Effector memory CD8-positive, alpha-beta T cell (primary cell): Measurements from ENCODE around the gene ADAMTSL1.

Source experiments
- ATAC-seq: fragments of 150-1000 bp; cut with Tn5 transposase; replicated peaks from 2 replicates; pipeline ENCODE4 v1.10.0; 2021; ENCODE audit warnings: mild to moderate bottlenecking, moderate library complexity
- DNase-seq, 3 experiments: peaks; one replicate each; pipeline ENCODE4 v3.0.0; 2021
- H3K27ac Mint-ChIP-seq, 2 donors: one replicate each; pipeline ENCODE4 v1.8.0; 2022; ENCODE audit warnings: mild to moderate bottlenecking in 2 of 2, mixed read lengths in 2 of 2, moderate library complexity in 2 of 2
- H3K27me3 Mint-ChIP-seq, 2 donors: one replicate each; pipeline ENCODE4 v1.8.0; 2022; ENCODE audit warnings: mixed read lengths in 2 of 2
- H3K36me3 Mint-ChIP-seq: one replicate; pipeline ENCODE4 v1.8.0; 2022; ENCODE audit warnings: mild to moderate bottlenecking, moderate library complexity, mixed read lengths; ENCODE audit not compliant: insufficient read depth
- H3K4me1 Mint-ChIP-seq, 2 donors: one replicate each; pipeline ENCODE4 v1.8.0; 2022; ENCODE audit warnings: low read depth in 2 of 2, mixed read lengths in 2 of 2
- H3K4me3 Mint-ChIP-seq, 2 donors: one replicate each; pipeline ENCODE4 v1.8.0; 2022; ENCODE audit warnings: mild to moderate bottlenecking in 2 of 2, mixed read lengths in 2 of 2, moderate library complexity in 2 of 2
- H3K9me3 Mint-ChIP-seq, 2 donors: one replicate each; pipeline ENCODE4 v1.8.0; 2022; ENCODE audit warnings: mixed read lengths in 2 of 2

ADAMTSL1 gene

DNA sequence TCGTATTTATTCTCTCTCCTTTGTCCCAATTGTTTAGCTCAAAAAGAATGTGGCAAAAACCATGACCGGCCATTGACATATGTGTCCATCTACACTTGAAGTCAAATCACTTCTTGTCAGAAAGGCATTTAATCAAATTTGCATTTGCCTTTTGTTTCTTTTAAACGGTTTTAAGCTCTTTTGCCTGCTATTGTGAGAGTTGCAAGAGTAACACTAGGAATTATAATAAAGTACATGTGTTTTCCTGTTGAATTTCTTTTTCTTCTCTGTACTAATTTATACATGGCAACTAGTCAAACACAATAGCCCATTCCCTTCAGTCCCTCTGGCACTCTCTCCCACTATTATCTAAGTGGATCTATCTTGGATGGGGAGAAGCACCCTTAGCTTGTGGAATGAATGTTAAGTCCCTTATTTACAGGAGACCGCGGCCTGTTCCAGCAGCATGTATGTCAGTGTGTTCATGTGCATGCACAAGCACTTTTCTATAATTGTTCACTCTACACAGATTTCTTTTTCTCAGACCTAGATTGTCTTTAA lies 3.2 kb downstream of the ADAMTSL1 start:
- no peak overlapping the region for H3K27ac Mint-ChIP-seq
- no peak overlapping the region for H3K4me3 Mint-ChIP-seq
- no peaks in the 10 kb centered on the region for H3K9me3 Mint-ChIP-seq
- H3K27me3 Mint-ChIP-seq, result peaks cover 0 to 12% of the 10 kb centered on the region in 2 donors
- H3K4me1 Mint-ChIP-seq, result no peaks in the 10 kb centered on the region
- no peak for ATAC-seq
- no peaks in the 10 kb centered on the region for H3K36me3 Mint-ChIP-seq
- DNase-seq, result no peak

DNA sequence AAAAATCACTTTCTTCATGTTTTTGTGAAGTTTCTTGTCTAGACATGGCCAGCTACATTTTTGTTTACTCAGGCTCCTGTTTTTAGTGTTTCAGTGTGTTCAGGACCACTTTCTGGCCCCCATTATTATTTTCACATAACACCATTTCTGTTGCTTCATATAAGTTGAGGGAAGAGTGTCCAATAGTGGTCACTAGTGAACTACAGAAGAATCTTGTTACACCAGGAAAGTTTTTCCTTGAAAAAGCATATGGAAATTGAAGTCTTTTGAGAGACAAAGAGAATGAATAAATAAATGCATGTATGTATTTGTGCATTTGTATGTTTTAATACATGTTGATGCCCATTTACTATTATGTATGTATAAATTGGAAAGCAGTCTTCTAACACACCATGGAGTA lies 3.8 kb downstream of the ADAMTSL1 start:
- no peaks in the 10 kb centered on the region for H3K4me1 Mint-ChIP-seq
- ATAC-seq (no peak), DNase-seq (no peak)
- H3K9me3 Mint-ChIP-seq, result no peaks in the 10 kb centered on the region
- H3K4me3 Mint-ChIP-seq, result no peak overlapping the region
- H3K27ac Mint-ChIP-seq, result no peak overlapping the region
- no peaks in the 10 kb centered on the region for H3K36me3 Mint-ChIP-seq
- peaks cover 0 to 12% of the 10 kb centered on the region in 2 donors for H3K27me3 Mint-ChIP-seq

DNA sequence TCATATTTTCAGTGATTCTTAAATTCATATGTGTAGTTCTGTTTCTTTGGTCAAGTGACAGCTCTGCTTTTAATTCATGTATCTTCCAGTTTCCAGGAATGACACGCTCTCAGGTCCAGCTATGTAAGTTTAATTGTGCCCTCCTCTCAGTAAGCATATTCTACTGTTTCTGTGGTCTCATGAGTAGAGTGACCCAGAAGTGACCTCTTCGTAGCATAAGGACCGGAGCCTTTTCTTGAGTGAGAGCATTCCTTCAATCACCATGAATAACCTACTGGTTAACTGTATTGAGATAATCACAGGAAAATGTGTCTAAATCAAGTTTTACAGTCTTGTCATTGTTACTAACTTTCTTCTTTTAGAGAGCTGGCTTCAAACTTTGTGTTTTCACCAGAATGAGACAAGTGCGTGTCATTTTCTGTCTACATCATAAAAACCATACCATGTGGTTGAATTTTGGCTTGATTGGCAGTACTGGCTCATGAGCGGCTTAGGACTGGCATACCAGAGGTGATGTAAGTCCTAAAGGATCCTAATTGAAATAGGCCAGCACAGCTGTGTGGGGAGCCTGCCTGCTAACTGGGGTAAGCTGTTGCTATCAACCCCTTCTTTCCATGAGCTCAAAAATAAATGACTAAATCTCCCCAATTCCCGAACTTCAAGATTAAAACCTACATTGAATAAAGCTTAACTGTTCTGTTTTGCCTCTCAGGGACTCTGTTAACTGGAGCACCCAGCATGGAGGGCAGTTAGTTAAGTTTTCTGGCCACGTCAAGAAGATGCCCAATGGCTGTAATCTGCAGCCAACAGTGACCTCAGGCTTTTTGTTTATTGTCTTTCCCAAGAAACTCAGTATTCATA lies 4.8 kb downstream of the ADAMTSL1 start:
- DNase-seq (no peak), ATAC-seq (no peak)
- no peaks in the 10 kb centered on the region for H3K4me1 Mint-ChIP-seq
- H3K27me3 Mint-ChIP-seq, result peaks cover 0 to 12% of the 10 kb centered on the region in 2 donors
- no peak overlapping the region for H3K27ac Mint-ChIP-seq
- H3K36me3 Mint-ChIP-seq, result no peaks in the 10 kb centered on the region
- no peak overlapping the region for H3K4me3 Mint-ChIP-seq
- H3K9me3 Mint-ChIP-seq, result no peaks in the 10 kb centered on the region

DNA sequence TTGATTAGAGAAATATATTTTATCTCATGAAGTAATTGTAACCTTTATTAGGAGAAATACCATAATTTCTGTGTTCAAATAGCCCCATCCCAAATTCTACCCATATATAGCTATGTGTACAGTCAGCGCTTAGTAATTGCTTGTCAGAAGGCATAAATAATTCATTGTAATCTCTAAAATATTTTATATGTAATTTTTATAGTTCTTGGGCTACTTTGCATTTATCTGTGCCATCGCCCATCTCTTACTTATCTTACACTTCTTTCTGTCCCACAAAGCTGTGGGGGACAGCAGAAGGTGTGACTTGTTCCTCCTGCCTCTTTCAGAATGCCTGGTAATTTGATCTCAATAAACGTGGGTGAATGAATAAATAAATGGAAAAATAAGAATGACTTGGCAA lies 5.5 kb downstream of the ADAMTSL1 start:
- peaks cover 0 to 7% of the 10 kb centered on the region in 2 donors for H3K27me3 Mint-ChIP-seq
- H3K4me1 Mint-ChIP-seq, result no peaks in the 10 kb centered on the region
- ATAC-seq (no peak), DNase-seq (no peak)
- no peaks in the 10 kb centered on the region for H3K36me3 Mint-ChIP-seq
- H3K27ac Mint-ChIP-seq, result no peak overlapping the region
- no peak overlapping the region for H3K4me3 Mint-ChIP-seq
- H3K9me3 Mint-ChIP-seq, result no peaks in the 10 kb centered on the region

DNA sequence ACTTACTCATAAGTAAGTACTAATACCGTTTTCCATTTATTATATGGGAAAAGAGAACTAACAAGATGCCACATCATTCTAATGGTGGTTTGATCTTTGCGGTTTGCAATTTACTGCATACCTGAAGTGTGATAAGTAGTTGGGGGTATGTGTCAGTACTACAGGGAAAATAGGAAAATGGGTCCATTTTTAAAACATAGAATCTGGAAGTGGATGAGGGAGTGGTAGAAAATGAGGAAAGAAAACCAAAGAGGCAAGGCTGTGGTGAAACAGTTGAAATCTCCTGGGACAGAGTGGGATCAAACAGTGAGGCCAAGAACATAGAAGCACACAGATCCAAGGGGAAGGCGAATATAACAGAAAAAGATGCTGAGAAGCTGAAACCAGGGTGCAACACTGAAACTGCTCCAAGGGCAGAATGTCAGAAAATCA lies 6.7 kb downstream of the ADAMTSL1 start:
- no peak for ATAC-seq

DNA sequence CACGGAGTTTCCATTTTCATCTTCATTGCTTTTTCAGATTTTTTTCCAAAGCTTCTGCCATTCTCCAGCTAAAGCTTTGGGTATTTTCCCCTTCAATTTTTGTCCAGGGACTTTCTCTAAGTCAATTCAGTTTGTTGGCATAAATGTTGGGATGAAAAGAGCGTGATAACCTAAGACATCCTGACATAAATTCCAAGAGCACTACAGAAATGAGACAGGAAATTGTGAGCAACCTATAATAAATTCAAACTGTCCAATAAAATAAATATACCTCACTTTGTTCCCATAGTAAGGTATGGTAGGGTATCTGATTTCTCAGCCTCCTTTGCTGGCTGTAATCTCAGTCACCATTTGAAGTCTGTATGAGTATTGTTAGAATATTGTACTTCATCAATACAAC lies 8.4 kb downstream of the ADAMTSL1 start:
- no peaks in the 10 kb centered on the region for H3K4me1 Mint-ChIP-seq
- ATAC-seq (no peak), DNase-seq (no peak)
- H3K27me3 Mint-ChIP-seq, result no peaks in the 10 kb centered on the region
- no peak overlapping the region for H3K27ac Mint-ChIP-seq
- H3K9me3 Mint-ChIP-seq, result peaks cover 0 to 3% of the 10 kb centered on the region in 2 donors
- no peaks in the 10 kb centered on the region for H3K36me3 Mint-ChIP-seq
- no peak overlapping the region for H3K4me3 Mint-ChIP-seq

More for the DNA sequence above, 6.7 kb downstream of the ADAMTSL1 start:
- peaks cover 0 to 3% of the 10 kb centered on the region in 2 donors for H3K9me3 Mint-ChIP-seq
- no peak overlapping the region for H3K4me3 Mint-ChIP-seq
- H3K27me3 Mint-ChIP-seq, result no peaks in the 10 kb centered on the region
- H3K27ac Mint-ChIP-seq, result no peak overlapping the region
- H3K4me1 Mint-ChIP-seq, result no peaks in the 10 kb centered on the region
- no peak for DNase-seq
- no peaks in the 10 kb centered on the region for H3K36me3 Mint-ChIP-seq

DNA sequence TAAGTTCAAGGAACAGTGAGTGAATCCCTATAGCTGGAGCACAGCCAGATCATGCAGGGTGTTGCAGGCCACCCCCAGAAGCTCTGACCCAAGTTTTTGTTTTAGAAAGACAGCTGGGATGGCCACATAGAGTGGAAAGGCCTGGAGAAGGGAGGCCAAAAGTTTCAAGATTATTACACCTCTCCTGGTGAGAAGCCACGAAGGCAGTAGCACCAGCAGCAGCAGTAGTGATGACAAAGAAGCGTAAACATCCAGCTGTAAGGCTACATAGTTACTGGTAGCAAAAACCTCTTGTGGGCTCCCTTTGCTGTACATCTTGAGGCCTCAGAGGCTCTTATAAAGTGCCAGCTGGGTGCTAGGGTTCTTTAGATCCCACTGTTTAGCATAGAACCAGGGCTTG lies 11.8 kb downstream of the ADAMTSL1 start:
- DNase-seq (no peak), ATAC-seq (no peak)
- no peaks in the 10 kb centered on the region for H3K4me1 Mint-ChIP-seq
- no peak overlapping the region for H3K27ac Mint-ChIP-seq
- no peaks in the 10 kb centered on the region for H3K27me3 Mint-ChIP-seq
- H3K9me3 Mint-ChIP-seq, result peaks cover 0 to 3% of the 10 kb centered on the region in 2 donors
- H3K36me3 Mint-ChIP-seq, result no peaks in the 10 kb centered on the region
- H3K4me3 Mint-ChIP-seq, result no peak overlapping the region

DNA sequence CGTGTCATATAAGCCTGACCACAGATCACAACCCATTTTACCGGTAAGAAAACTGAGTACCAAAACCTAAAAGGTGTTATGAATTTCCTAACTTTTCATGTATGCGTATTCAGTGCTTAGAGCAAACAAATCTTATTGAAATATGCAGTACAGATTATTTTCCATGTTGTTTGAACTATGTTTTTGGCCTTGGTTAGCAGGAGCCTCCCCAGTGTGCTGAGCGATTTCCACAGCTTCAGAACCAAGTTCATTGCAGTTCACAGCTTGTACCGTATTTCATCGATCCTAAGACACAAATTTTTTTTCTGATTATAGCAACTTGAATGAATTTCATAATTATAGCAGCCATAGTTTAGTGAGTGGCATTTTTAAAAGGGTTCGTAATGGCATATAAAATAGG lies 13.7 kb downstream of the ADAMTSL1 start:
- Mint-ChIP-seq H3K9me3 (peaks cover 0 to 3% of the 10 kb centered on the region in 2 donors), H3K27me3 (no peaks in the 10 kb centered on the region), H3K27ac (no peak overlapping the region), H3K4me1 (no peaks in the 10 kb centered on the region), H3K36me3 (no peaks in the 10 kb centered on the region), H3K4me3 (no peak overlapping the region)
- no peak for ATAC-seq
- no peak for DNase-seq

DNA sequence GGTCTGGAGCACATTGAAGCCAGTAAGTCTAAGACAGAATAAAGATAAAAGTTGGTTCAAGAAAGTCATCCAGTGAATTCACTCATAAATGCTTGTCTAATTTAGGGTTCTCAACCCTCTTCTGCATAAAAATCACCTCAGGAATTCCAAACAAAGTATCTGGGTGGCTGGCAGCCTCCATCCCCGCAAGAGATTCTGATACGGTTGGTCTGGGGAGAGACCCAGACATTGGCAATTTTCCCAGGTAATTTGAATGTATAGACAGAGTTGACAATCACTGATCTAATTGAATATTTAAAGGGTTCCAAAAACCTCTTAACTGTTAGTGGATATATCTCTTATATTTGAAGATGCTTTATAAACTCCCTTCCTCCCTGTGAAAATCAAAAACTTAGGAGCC lies 14.9 kb downstream of the ADAMTSL1 start:
- Mint-ChIP-seq H3K27ac (no peak overlapping the region), H3K27me3 (no peaks in the 10 kb centered on the region)
- DNase-seq, result no peak

DNA sequence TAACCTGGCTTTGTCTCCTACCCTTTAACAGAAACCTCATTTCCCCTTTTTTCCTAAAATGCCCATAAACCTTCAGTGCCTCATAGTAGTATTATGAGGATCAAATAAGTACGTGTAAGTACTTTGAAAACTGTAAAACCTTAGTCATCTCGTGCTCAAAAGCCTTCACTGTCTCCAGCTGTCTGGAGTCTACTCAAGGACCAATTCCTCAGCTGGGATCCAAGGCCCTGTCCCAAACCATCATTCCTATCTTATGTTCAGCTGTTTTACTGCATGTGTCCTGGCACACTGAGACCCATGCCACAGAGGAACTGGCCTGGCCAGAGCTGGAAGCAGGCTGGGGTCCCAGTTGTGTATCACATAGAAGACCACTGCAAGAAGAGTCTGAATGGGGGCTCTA lies 15.9 kb downstream of the ADAMTSL1 start:
- Mint-ChIP-seq H3K4me3 (no peak overlapping the region), H3K27ac (no peak overlapping the region), H3K4me1 (no peaks in the 10 kb centered on the region), H3K36me3 (no peaks in the 10 kb centered on the region), H3K9me3 (peaks cover 0 to 3% of the 10 kb centered on the region in 2 donors), H3K27me3 (no peaks in the 10 kb centered on the region)
- ATAC-seq, result no peak
- DNase-seq, result no peak

More for the DNA sequence above, 14.9 kb downstream of the ADAMTSL1 start:
- H3K4me3 Mint-ChIP-seq, result no peak overlapping the region
- ATAC-seq, result no peak
- H3K36me3 Mint-ChIP-seq, result no peaks in the 10 kb centered on the region
- peaks cover 0 to 3% of the 10 kb centered on the region in 2 donors for H3K9me3 Mint-ChIP-seq
- H3K4me1 Mint-ChIP-seq, result no peaks in the 10 kb centered on the region

DNA sequence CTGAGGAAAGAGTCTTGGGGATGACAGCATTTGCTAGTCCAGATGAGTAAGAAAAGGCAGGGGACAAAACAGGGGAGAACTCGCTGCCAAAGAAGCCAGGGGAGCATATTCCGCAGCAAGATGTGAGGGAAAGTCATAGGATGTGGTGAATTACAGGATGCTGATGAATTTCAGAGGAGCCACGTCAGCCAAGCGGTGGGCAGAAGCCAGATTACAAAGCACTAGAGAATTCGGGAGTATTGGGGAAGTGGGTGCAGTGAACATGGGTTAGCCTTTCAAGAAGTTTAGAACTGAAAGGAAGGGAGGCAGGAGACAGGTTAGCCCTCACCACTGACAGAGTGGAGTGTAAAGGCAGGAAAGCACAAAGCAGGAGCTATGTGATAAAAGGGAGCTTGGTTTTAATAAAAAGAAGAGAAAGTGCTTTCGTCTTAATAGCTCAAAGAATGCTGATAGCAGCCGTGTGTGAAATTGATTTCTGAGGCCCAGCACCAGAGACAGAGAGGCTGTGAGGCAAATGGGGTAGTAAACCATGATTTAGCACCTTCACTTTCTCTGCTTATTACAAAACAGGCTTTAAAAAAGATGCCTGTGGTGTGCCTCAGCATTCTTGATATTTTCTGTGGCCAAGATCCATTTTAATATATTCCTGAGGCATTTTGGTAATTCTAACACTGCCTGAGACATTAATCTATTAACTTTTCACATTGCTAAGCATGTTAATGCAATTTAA lies 16.9 kb downstream of the ADAMTSL1 start:
- no peaks in the 10 kb centered on the region for H3K9me3 Mint-ChIP-seq
- no peaks in the 10 kb centered on the region for H3K4me1 Mint-ChIP-seq
- H3K27me3 Mint-ChIP-seq, result no peaks in the 10 kb centered on the region
- no peak overlapping the region for H3K27ac Mint-ChIP-seq
- ATAC-seq, result no peak
- no peak overlapping the region for H3K4me3 Mint-ChIP-seq
- no peak for DNase-seq
- no peaks in the 10 kb centered on the region for H3K36me3 Mint-ChIP-seq

DNA sequence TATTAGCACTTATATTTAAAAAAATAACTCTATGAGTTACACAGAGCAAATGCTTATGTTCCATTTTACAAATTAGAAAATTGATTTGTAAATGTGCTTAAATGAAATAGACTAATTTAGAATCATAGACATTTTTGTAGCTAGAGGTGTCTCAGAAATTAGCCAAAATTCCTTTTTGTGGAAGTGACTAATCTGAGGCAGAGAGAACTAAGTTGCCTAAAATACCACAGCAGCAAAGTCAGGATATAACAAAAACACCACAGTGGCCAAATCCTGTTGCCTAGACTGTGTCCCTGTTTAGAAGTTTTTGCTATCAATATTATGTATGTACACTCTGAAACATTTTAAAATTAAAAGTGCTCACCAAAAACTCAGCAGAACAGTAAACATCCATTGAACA lies 18.7 kb downstream of the ADAMTSL1 start:
- Mint-ChIP-seq H3K27me3 (no peaks in the 10 kb centered on the region), H3K4me3 (no peak overlapping the region), H3K4me1 (no peaks in the 10 kb centered on the region), H3K27ac (no peak overlapping the region), H3K36me3 (no peaks in the 10 kb centered on the region), H3K9me3 (no peaks in the 10 kb centered on the region)
- ATAC-seq (no peak), DNase-seq (no peak)

DNA sequence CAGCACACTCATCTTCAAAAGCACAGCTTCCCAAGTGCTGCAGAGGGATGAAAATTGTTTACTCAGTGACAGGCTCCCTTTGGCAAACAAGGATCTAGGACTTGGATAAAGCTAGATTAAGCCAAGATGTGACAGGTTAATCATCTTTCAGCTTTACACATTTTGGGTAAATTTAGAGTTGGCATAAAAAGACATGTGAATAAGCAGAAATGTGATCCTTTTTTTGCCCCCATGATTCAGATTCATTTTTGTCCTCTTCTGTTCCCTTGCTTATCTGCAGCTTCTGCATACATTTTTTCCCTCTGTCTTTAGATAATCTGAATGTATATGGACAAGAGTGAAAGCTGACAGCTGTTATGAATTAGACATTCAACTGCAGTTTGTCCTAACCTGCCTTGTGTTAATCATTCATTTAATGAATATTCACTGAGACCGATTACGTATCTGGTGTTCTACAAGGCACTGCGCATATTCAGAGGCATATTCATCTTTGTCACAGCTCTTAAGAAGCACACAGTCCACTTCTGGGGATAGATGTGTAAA lies 19.6 kb downstream of the ADAMTSL1 start:
- no peak for DNase-seq
- Mint-ChIP-seq H3K4me1 (no peaks in the 10 kb centered on the region), H3K27ac (no peak overlapping the region), H3K4me3 (no peak overlapping the region), H3K9me3 (no peaks in the 10 kb centered on the region), H3K27me3 (no peaks in the 10 kb centered on the region), H3K36me3 (no peaks in the 10 kb centered on the region)
- no peak for ATAC-seq
